Fibroblast of skin of scalp (primary cell): ENCODE measurements around the gene NSUN7.
"Not testable (repeated sequence)": the region's sequence is repeated elsewhere in the genome, so short reads cannot be mapped to it uniquely, and the experiment has no call there.

ENCODE experiments used
- DNase-seq: peaks from one replicate; pipeline ENCODE4 v3.0.0-alpha.2; 2013

Gene NSUN7

DNA sequence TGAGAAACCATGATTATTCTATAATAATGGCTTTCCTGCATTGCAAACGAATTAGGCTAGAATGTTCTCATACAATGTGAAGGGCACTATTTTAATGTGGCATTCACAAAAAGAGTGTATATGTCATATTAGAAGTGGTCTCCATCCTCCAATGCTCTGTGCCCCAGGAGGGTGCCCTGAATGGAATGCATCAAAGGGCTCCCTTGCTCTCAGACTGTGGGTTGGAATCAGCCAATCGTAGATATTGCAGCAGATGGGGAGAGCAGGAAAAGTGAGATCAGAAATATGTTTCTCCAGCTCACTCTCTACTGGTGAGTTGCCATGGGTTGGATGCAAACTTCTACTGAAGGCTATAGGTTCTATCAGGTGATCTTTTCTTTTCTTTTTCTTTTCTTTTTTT is 11.9 kb upstream of the NSUN7 start:
- DNase-seq: no peak

GRCh38 chr4:40739347-40739746 is 10.4 kb upstream of the NSUN7 start:
- no peak for DNase-seq

DNA sequence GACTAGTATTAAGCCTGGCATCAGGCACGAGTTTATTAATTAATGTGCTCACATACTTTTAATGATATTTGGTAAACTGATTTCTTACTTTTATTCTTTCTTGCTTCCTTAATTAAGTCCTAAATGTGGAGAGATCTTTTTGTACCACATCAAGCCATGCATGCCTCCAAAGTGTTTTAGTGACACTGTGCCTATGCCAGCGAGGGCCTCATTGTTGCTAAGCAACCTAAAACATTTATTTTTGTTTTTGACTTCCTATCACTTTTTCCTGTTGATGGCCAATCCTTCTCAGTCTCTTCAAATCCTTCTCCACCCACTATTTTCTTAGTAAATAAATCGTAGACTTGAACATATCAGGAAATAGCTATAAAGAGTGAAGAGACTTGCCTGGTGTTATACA is 5.5 kb upstream of the NSUN7 start:
- no peak for DNase-seq

- peak; percentile 34 for DNase-seq
Measured at GRCh38 chr4:40745285-40745984, 4.3 kb upstream of the NSUN7 start.

- DNase-seq: peak; percentile 72
Measured at GRCh38 chr4:40747207-40747835, 2.4 kb upstream of the NSUN7 start.

DNA sequence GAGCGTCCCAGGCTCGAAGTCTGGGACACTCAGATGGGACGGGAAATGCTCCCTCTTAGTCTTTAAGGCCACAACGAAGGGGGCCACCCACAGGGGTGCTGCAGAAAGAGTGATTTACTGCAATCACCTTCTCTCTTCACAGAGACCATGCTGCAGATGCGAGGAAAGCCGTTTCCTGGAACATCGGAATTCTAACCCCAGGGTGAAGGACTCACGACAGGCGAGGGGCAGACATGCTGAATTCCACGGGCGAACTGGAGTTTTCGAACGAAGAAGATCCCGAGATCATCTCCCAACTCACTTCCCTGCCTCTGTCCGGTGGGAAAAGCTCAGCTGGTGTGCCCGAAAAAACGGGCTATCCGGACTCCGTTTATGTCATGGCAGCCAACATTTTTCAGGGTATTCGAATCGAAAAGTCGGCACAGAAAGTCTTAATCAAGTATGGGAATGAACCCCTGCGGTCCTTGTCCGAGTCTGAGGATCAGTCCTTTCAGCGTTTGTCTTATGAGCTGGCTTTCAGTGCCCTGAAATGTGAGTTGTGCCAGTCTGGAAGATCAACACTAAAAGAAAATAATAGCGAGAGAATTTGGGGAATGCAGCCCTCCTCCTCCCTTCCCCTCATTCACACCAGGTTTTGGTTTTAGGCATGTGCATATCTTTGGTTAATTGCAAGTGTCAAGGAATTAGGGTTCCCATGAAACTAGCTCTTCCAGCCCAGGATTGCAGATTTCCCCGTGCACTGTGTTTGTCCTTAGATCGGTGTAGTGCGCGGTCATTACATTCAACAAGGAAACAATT is 905 bp downstream of the NSUN7 start:
- DNase-seq: peak; percentile 77

DNA sequence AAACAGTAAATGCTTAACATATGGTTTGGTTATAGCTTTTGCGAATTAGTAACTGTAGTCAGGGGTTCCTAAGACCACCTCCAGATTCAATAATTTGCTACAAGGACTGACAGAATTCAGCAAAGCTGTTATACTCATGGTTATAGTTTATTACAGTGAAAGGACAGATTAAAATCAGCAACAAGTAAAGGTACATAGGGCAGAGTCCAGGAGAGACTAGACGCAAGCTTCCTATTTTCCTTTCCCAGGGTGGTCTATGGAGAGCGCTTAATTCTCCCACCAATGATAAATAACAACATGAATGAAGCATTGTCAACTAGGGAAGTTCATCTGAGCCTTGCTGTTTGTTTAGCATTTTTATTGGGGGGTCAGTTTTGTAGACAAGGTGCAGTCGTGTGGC is 5.9 kb downstream of the NSUN7 start:
- DNase-seq: no peak

GRCh38 chr4:40763228-40763716 is 13.5 kb downstream of the NSUN7 start:
- peak; percentile 97 for DNase-seq

DNA sequence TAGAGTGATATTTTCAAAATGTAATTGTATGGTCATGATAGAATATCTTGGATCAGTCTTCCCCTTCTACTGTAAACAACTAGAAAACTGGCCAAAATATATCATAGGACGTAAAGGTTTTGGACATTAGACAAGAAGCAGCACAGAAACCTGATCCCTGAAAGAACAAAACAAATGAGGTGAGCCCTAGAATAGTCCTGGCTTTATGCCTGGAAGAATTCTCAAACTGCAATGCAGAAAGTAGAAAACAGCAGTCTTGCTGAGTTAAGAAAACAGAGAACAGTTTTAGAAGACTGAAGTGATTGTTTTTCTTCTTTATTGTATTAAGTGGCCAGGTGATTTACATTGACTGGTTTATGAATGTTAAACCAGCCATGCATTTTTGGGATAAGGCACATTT is 19.5 kb downstream of the NSUN7 start:
- no peak for DNase-seq

DNA sequence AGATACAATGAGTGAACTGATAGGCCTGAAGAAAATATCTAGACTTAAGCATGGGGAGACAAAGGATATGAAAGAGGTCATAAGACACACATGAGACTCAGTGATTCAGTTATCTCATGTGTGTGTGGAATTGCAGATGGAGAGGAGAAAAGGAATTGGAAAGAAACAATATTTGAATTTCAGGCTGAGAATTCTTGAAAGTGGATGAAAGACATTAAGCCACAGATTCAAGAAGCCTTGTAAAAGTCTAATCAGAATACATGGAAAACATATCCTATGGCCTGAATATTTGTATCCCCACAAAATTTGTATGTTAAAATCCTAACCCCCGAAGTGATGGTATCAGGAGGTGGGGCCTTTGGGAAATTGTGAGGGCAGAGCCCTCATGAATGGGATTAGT is 28.3 kb downstream of the NSUN7 start:
- no peak for DNase-seq

GRCh38 chr4:40782876-40783275 is 33.1 kb downstream of the NSUN7 start:
- no peak for DNase-seq

DNA sequence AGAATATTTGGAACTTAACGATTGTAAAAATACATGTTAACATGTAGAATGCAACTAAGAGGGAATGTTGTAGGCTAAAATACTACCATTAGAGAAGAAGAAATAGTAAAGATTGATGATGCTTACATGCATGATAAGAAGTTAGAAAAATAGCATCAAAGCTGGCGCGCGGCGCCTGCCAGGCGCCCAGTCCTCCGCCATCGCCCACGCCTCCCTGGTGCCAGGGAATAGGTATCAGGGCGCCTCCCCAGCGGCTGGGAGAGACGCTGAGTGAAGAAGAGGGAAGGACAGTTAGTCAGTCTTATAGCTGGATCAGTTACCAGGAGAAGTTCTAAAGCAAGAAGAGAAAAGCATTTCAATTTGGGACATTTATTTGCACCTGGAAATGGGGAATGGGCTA is 36.0 kb downstream of the NSUN7 start:
- DNase-seq: no peak

DNA sequence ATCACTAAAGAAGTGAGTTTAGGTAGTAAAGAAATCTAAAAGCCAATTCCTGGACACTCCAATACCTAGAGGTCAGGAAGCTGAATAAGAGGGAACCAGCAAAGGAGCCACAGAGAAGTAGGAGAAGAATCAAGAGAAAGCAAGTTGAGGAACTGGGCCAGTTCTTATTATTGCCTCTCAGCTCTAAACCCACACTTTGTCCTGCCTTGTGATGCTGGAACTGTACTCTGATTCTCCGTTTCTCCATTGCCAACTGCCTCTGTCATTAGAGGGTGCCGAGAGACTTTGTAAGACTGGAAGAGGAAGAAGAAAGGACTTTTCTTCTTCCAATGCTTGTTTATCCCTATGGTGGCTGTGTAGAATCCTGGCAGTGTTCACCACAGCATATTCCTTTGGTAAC is 38.6 kb downstream of the NSUN7 start:
- DNase-seq: no peak

DNA sequence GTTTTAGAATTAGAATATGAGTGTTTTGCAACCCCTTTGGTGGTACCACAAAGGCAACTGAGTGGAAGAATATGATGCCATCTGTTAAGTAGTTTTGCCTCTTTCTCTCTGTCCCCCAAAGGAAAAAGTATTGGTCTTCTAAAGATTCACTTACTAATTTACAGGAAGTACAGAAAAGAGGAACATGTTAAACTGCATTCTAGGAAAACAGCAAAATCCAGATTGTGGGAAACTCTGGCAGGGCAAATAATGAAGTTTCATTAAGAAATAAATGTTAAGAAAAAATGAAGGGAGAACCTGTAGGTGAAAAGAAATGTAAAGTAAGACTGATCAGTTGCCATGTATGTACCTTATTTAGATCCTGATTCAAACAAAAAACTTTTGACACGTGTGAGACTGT is 39.3 kb downstream of the NSUN7 start:
- no peak for DNase-seq

GRCh38 chr4:40789771-40790170 is 40.0 kb downstream of the NSUN7 start:
- no peak for DNase-seq

DNA sequence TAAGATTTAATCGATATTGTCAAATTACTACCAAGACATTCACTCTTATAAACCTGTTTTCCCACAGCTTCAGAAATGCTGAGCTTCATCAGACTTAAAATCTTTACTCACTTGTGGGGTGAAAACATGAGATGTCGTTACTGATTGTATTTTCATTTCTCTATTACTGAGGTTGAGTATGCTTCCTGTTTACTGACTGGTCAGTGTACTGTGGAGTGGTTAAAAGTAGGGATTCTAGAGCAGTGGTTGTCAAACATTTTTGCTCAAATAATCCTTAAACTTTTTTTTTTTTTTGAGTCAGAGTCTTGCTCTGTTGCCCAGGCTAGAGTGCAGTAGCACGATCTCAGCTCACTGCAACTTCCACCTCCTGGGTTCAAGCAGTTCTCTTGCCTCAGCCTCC is 50.3 kb downstream of the NSUN7 start:
- no peak for DNase-seq

- no peak for DNase-seq
Measured at GRCh38 chr4:40804598-40804997, 54.8 kb downstream of the NSUN7 start.

- DNase-seq: no peak
Measured at GRCh38 chr4:40808926-40809457, 59.2 kb downstream of the NSUN7 start.

DNA sequence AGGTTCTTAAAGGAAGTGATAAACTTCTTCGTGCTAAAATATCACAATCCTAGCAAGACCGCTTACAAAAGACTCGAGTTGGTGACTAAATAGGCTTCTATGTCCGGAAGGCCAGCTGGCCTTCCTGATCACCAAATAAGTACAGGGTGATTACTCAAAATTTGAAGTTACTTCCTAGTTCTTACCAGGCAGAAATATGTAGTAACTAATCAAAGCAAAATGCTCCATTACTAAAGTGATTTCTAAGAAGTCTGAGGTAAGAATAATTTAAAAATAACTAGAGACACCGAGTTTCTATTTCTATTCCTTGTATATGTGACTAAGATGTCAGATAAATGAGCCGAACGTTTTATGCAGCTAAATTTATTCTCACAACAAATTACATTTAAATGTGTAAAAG is 62.2 kb downstream of the NSUN7 start:
- DNase-seq: no peak

GRCh38 chr4:40812386-40812785 is 62.6 kb downstream of the NSUN7 start:
- no peak for DNase-seq

DNA sequence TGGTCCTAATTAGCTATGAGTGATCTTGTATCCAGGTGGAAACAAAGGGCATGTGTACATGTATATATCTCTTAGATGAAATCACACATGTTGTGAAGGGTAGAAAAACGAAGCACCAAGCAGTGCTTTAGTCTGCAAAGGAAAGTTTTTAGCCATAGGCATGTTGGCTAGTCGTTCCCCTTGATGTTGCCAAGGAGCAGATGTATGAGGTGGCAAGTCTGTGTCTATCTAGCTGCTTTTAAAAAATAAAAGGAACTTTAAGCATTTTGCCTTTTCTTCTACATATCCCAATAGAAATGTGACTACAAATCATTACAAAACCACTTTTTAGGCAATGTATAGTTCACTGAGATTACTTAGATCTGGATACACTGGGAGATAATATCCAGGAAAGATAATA is 63.1 kb downstream of the NSUN7 start:
- no peak for DNase-seq

DNA sequence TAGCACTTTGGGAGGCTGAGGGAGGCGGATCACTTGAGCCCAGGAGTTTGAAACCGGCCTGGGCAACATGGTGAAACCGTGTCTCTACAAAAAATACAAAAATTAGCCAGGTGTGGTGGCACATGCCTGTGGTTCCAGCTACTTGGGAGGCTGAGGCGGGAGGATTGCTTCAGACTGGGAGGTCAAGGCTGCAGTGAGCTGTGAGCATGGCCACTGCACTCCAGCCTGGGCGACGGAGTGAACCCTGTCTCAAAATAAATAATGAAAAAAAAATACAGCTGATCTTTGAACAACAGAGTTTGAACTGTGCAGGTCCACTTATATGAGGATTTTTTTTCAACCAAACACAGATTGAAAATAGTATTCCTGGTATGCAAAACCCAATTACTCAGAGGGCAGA is 67.4 kb downstream of the NSUN7 start:
- DNase-seq: not testable (repeated sequence)

GRCh38 chr4:40820101-40820500 is 70.3 kb downstream of the NSUN7 start:
- DNase-seq: no peak
